ENCODE data around the gene OBSL1.
A peak's percentile ranks its signal among the peaks of the same experiment; 100 is the strongest.

Gene OBSL1

GRCh38 chr2:219566640-219567039, 4.7 kb downstream of the OBSL1 start:
- DNase-seq (ENCODE audit: low read depth in 1 of 2, low spot score in 1 of 2): no peak

- no peak for DNase-seq (ENCODE audit: low read depth in 1 of 2, low spot score in 1 of 2)
Observed at GRCh38 chr2:219565130-219566080, 5.9 kb downstream of the OBSL1 start.

GRCh38 chr2:219563271-219563928, 7.9 kb downstream of the OBSL1 start:
- DNase-seq (ENCODE audit: low read depth in 1 of 2, low spot score in 1 of 2): no peak

- no peak for DNase-seq (ENCODE audit: low read depth in 1 of 2, low spot score in 1 of 2)
Observed at GRCh38 chr2:219562049-219563020, 9.0 kb downstream of the OBSL1 start.

GRCh38 chr2:219561179-219562048, 9.9 kb downstream of the OBSL1 start:
- DNase-seq (ENCODE audit: low read depth in 1 of 2, low spot score in 1 of 2): no peak

GRCh38 chr2:219560893-219561178, 10.5 kb downstream of the OBSL1 start:
- DNase-seq (ENCODE audit: low read depth in 1 of 2, low spot score in 1 of 2): no peak

GRCh38 chr2:219560037-219560892, 11.1 kb downstream of the OBSL1 start:
- no peak for DNase-seq (ENCODE audit: low read depth in 1 of 2, low spot score in 1 of 2)

- DNase-seq (ENCODE audit: low read depth in 1 of 2, low spot score in 1 of 2): no peak
Observed at GRCh38 chr2:219559156-219559915, 12.0 kb downstream of the OBSL1 start.

- DNase-seq (ENCODE audit: low read depth in 1 of 2, low spot score in 1 of 2): no peak
Observed at GRCh38 chr2:219557791-219558785, 13.3 kb downstream of the OBSL1 start.

- no peak for DNase-seq (ENCODE audit: low read depth in 1 of 2, low spot score in 1 of 2)
Observed at GRCh38 chr2:219557320-219557719, 14.0 kb downstream of the OBSL1 start.

GRCh38 chr2:219556413-219556812, 14.9 kb downstream of the OBSL1 start:
- DNase-seq (ENCODE audit: low read depth in 1 of 2, low spot score in 1 of 2): no peak

GRCh38 chr2:219555956-219556355, 15.4 kb downstream of the OBSL1 start:
- DNase-seq (ENCODE audit: low read depth in 1 of 2, low spot score in 1 of 2): no peak

- DNase-seq (ENCODE audit: low read depth in 1 of 2, low spot score in 1 of 2): no peak
Observed at GRCh38 chr2:219554350-219554749, 17.0 kb downstream of the OBSL1 start.

- DNase-seq (ENCODE audit: low read depth in 1 of 2, low spot score in 1 of 2): no peak
Observed at GRCh38 chr2:219553463-219553963, 17.8 kb downstream of the OBSL1 start.

- no peak for DNase-seq (ENCODE audit: low read depth in 1 of 2, low spot score in 1 of 2)
Observed at GRCh38 chr2:219553168-219553417, 18.2 kb downstream of the OBSL1 start.

GRCh38 chr2:219552382-219553167, 18.8 kb downstream of the OBSL1 start:
- DNase-seq (ENCODE audit: low read depth in 1 of 2, low spot score in 1 of 2): peak; percentile 61 to 74
